ENCODE results near the gene SAT1. TPM values are rescaled to one million over a fixed set of nuclear protein-coding genes. Genes with fewer than 3 reads are reported as not detected.

The SAT1 gene
- total and polyA plus RNA-seq, 4 donors, result 606 to 2,339 (median 1,213) TPM

GRCh38 chrX:23764188-23764984 lies 18.6 kb upstream of the SAT1 start:
- Histone ChIP-seq H3K4me1 (ENCODE audit: control insufficient read depth in 5 of 5, insufficient read depth in 5 of 5, low read length in 5 of 5) (no peaks in the 10 kb centered on the region), H3K9me3 (ENCODE audit: control insufficient read depth in 4 of 4, insufficient read depth in 3 of 4, low read length in 3 of 4) (no peaks in the 10 kb centered on the region), H3K9ac (ENCODE audit: insufficient read depth in 1 of 2, low read length in 2 of 2) (no peak overlapping the region), H3K27ac (ENCODE audit: low read depth in 1 of 2, low read length in 1 of 2) (no peak overlapping the region), H3K4me3 (no peak overlapping the region), H3K36me3 (ENCODE audit: control insufficient read depth in 4 of 4, insufficient read depth in 4 of 4, low read length in 4 of 4) (no peaks in the 10 kb centered on the region), H3K27me3 (ENCODE audit: control insufficient read depth in 3 of 3, insufficient read depth in 3 of 3, low read length in 2 of 3) (peaks cover 0 to 2% (median 2%) of the 10 kb centered on the region in 3 donors)
- WGBS, 2 donors, result 62 to 85% methylated on average over 4 of the region's 4 CpGs
- DNase-seq (no peak), ATAC-seq (ENCODE audit: insufficient read depth, low FRiP score) (no peak)
- TF ChIP-seq, protein P1, sequence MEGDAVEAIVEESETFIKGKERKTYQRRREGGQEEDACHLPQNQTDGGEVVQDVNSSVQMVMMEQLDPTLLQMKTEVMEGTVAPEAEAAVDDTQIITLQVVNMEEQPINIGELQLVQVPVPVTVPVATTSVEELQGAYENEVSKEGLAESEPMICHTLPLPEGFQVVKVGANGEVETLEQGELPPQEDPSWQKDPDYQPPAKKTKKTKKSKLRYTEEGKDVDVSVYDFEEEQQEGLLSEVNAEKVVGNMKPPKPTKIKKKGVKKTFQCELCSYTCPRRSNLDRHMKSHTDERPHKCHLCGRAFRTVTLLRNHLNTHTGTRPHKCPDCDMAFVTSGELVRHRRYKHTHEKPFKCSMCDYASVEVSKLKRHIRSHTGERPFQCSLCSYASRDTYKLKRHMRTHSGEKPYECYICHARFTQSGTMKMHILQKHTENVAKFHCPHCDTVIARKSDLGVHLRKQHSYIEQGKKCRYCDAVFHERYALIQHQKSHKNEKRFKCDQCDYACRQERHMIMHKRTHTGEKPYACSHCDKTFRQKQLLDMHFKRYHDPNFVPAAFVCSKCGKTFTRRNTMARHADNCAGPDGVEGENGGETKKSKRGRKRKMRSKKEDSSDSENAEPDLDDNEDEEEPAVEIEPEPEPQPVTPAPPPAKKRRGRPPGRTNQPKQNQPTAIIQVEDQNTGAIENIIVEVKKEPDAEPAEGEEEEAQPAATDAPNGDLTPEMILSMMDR (IDR thresholded peaks at IDR 0.05; ENCODE audit: control extremely low read depth, extremely low read depth), result no peak

- TF ChIP-seq, protein P1 (IDR thresholded peaks at IDR 0.05; ENCODE audit: control extremely low read depth, extremely low read depth), result no peak
- Histone ChIP-seq H3K4me3 (no peak overlapping the region), H3K36me3 (ENCODE audit: control insufficient read depth in 4 of 4, insufficient read depth in 4 of 4, low read length in 4 of 4) (no peaks in the 10 kb centered on the region), H3K27me3 (ENCODE audit: control insufficient read depth in 3 of 3, insufficient read depth in 3 of 3, low read length in 2 of 3) (peaks cover 0 to 2% (median 0%) of the 10 kb centered on the region in 3 donors), H3K27ac (ENCODE audit: low read depth in 1 of 2, low read length in 1 of 2) (no peak overlapping the region), H3K4me1 (ENCODE audit: control insufficient read depth in 5 of 5, insufficient read depth in 5 of 5, low read length in 5 of 5) (no peaks in the 10 kb centered on the region), H3K9me3 (ENCODE audit: control insufficient read depth in 4 of 4, insufficient read depth in 3 of 4, low read length in 3 of 4) (no peaks in the 10 kb centered on the region), H3K9ac (ENCODE audit: insufficient read depth in 1 of 2, low read length in 2 of 2) (no peak overlapping the region)
- ATAC-seq (ENCODE audit: insufficient read depth, low FRiP score) (no peak), DNase-seq (no peak)
- 77 to 91% methylated on average over 5 of the region's 5 CpGs for WGBS, 2 donors
Measured at GRCh38 chrX:23765449-23765848, 17.5 kb upstream of the SAT1 start.

DNA sequence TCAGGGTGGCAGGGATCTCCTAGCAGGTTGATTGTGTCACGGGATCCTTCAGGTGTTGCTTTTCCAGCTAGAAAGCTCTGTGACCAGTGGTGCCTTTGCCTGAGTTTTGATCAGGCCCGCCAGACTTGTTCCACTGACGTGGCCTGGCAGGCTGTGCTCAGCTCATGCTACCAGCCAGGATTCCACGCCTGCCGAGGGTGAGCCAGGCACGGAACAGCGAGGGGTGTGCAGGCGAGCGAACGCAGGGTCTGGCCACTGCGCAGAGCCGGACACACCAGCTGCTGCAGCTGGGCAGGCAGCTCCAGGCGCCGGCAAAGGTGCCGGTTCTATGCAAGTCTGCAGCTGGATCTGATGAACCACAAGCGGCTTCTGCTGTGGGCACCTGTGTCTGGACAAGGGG lies 17.1 kb upstream of the SAT1 start:
- Histone ChIP-seq H3K27ac (ENCODE audit: low read depth in 1 of 2, low read length in 1 of 2) (no peak overlapping the region), H3K36me3 (ENCODE audit: control insufficient read depth in 4 of 4, insufficient read depth in 4 of 4, low read length in 4 of 4) (no peaks in the 10 kb centered on the region), H3K4me1 (ENCODE audit: control insufficient read depth in 5 of 5, insufficient read depth in 5 of 5, low read length in 5 of 5) (no peaks in the 10 kb centered on the region), H3K9me3 (ENCODE audit: control insufficient read depth in 4 of 4, insufficient read depth in 3 of 4, low read length in 3 of 4) (no peaks in the 10 kb centered on the region), H3K27me3 (ENCODE audit: control insufficient read depth in 3 of 3, insufficient read depth in 3 of 3, low read length in 2 of 3) (peaks cover 0 to 2% (median 0%) of the 10 kb centered on the region in 3 donors), H3K9ac (ENCODE audit: insufficient read depth in 1 of 2, low read length in 2 of 2) (no peak overlapping the region), H3K4me3 (no peak overlapping the region)
- 90 to 94% methylated on average over 12 to 16 of the region's 16 CpGs for WGBS, 2 donors
- ATAC-seq (ENCODE audit: insufficient read depth, low FRiP score) (no peak), DNase-seq (no peak)
- TF ChIP-seq, protein P1 (IDR thresholded peaks at IDR 0.05; ENCODE audit: control extremely low read depth, extremely low read depth), result no peak
